Type B pancreatic cell (in vitro differentiated cells): ENCODE measurements around the gene ESPN. TPM values are rescaled to one million over a fixed set of nuclear protein-coding genes. Genes with fewer than 3 reads are reported as not detected.
"Not testable (repeated sequence)": the region's sequence is repeated elsewhere in the genome, so short reads cannot be mapped to it uniquely, and the experiment has no call there.

Experiments
- DNase-seq: peaks from one replicate; pipeline ENCODE4 v3.0.0; 2021; ENCODE audit warnings: mixed read lengths; ENCODE audit not compliant: unreplicated experiment; ENCODE audit errors: extremely low spot score
- H3K27ac Mint-ChIP-seq: 2 replicates; pipeline ENCODE4 v1.8.0; 2021; ENCODE audit warnings: mild to moderate bottlenecking, mixed read lengths
- H3K27me3 Mint-ChIP-seq: 2 replicates; pipeline ENCODE4 v1.8.0; 2021; ENCODE audit warnings: mixed read lengths
- H3K36me3 Mint-ChIP-seq: 2 replicates; pipeline ENCODE4 v1.8.0; 2021; ENCODE audit warnings: mixed read lengths
- H3K4me1 Mint-ChIP-seq: one replicate; pipeline ENCODE4 v1.8.0; 2021; ENCODE audit warnings: mixed read lengths; ENCODE audit not compliant: unreplicated experiment
- H3K4me3 Mint-ChIP-seq: 2 replicates; pipeline ENCODE4 v1.8.0; 2021; ENCODE audit warnings: mild to moderate bottlenecking, mixed read lengths
- H3K9me3 Mint-ChIP-seq: 2 replicates; pipeline ENCODE4 v1.8.0; 2021; ENCODE audit warnings: mixed read lengths
- total RNA-seq: library from RNA; stranded (reverse); gene quantifications from 2 replicates; pipeline ENCODE4 v1.2.1, GENCODE V29; 2021; ENCODE audit warnings: low replicate concordance
- TF ChIP-seq, protein P1 (sequence below): fragments of 200-600 bp; sonication (generic); conservative IDR thresholded peaks from 2 replicates; pipeline ENCODE4 v1.5.0; 2021; ENCODE audit warnings: antibody characterized with exemption, mild to moderate bottlenecking

Gene ESPN
- total RNA-seq, 1 donor from 2014 or later, result 13.8 TPM

DNA sequence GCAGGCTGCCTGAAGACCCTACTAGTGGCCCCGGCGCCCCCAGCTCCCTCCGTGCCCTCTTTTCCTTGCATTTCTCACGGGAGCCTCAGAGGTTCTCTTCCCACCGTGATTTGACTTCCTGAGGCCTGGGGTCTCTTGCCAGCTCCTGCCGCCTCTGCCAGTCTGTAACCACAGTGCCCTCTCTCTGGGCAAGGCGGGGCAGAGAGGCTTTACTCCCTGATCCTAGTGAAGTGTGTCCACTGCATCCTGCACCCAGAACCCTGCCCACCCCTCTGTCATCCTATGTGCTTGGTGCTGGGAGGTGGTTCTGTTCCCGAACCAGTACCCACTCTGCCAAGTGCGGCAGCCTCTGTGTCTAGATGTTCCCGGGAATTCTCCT, 2.4 kb downstream of the ESPN start:
- Mint-ChIP-seq H3K4me3 (no peak overlapping the region), H3K27me3 (peaks cover 62% of the 10 kb centered on the region), H3K9me3 (no peaks in the 10 kb centered on the region), H3K4me1 (no peaks in the 10 kb centered on the region), H3K27ac (no peak overlapping the region), H3K36me3 (no peaks in the 10 kb centered on the region)
- TF ChIP-seq, protein P1, sequence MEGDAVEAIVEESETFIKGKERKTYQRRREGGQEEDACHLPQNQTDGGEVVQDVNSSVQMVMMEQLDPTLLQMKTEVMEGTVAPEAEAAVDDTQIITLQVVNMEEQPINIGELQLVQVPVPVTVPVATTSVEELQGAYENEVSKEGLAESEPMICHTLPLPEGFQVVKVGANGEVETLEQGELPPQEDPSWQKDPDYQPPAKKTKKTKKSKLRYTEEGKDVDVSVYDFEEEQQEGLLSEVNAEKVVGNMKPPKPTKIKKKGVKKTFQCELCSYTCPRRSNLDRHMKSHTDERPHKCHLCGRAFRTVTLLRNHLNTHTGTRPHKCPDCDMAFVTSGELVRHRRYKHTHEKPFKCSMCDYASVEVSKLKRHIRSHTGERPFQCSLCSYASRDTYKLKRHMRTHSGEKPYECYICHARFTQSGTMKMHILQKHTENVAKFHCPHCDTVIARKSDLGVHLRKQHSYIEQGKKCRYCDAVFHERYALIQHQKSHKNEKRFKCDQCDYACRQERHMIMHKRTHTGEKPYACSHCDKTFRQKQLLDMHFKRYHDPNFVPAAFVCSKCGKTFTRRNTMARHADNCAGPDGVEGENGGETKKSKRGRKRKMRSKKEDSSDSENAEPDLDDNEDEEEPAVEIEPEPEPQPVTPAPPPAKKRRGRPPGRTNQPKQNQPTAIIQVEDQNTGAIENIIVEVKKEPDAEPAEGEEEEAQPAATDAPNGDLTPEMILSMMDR, result no peak
- DNase-seq, result no peak

DNA sequence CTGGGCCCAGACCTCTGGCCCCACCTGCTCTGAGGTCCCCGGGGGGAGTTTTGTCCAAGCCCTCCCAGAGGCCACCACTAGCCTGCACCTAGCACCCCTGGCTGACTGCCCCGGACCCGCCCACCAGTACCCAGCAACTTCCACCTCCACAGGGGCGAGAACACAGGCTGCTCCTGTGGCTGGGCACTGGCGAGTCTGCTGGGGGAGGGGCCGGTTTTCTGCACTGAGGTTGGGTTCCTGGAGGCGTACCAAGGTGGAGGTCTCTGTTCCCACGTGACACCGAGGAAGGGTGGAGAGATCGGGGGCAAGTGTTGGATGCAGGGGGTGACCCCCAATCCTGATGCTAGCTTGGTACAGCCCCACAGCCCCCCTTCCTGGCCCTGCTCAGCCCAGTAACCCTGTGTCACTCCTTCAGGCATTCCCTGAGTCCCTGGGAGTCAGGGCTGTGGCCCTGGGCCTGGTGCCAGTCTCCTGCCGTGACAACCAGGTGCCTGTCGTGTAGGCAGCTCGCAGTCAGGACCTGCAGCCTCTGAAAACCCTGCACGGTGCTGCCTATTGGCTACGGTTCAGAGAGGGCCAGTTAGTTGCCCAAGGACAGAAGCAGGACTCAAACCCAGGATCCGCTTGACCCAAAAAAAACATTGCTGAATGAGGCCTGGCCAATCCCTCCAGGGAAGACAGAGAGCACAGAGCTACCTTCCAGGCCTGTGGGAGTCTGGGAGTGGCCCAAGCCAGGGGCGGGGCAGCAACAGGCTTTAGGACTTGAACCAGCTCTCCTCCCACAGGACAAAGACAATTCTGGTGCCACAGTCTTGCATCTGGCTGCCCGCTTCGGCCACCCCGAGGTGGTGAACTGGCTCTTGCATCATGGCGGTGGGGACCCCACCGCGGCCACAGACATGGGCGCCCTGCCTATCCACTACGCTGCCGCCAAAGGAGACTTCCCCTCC, 3.1 kb downstream of the ESPN start:
- Mint-ChIP-seq H3K9me3 (no peaks in the 10 kb centered on the region), H3K4me1 (no peaks in the 10 kb centered on the region), H3K27ac (no peak overlapping the region), H3K4me3 (no peak overlapping the region), H3K27me3 (peaks cover 54% of the 10 kb centered on the region), H3K36me3 (no peaks in the 10 kb centered on the region)
- TF ChIP-seq, protein P1, result no peak
- DNase-seq, result no peak

DNA sequence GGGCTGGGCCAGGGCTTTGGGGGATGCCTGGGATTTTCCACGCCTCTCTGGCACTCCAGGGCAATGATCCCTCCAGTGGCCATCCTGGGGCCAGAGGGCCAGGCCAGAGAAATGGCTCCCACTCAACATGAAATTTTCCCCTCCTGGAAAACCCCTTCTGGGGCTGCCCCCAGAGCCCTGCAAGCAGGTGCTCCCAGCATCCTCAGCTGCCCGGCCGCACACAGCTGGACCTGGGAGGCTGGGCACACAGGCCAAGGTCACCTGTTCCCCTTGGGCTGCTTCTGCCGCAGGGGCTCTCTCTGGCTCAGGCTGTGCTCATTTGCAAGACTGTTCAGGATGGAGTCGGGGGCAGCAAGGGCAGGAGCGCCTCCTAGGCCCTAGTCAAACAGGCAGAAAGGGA, 3.9 kb downstream of the ESPN start:
- H3K9me3 Mint-ChIP-seq, H3K4me3 Mint-ChIP-seq, H3K27ac Mint-ChIP-seq, DNase-seq, H3K36me3 Mint-ChIP-seq, H3K4me1 Mint-ChIP-seq: not testable (repeated sequence)
- peaks cover 47% of the 10 kb centered on the region for H3K27me3 Mint-ChIP-seq

DNA sequence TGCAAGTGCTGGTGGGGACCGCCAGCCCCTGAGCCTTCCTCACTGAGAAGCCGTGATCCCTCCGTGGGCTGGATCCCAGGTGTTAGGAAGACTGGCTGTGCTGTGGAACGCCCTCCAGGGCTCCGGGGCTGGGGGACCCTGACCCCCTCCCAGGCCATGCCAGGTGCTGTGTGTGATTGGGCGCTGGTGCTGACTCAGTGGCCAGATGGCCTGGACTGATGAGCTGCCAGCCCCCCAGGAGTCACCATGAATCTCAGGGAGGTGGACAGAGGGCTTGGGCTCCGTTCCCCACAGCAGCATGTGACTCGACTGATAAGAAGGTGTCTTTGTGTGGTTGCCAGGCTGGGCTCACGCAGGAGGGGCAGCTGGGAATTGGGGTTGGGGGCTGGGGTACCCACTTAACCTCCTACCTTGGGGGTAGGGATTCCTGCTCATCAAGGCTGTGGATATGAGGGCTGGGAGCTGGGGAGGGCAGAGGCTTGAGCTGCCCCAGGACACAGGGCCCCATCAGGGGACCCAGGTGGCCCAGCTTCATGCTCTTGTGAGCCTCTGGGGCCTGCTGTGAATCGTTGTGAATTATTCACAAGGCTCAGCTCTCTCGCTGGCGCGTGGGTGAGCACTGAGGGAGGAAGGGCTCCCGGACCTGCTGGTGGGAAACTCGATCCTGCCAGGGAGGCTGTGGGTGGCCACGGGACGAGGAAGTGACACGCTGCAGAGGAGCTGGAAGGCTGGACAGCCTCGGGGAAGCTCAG, 5.3 kb downstream of the ESPN start:
- H3K9me3 Mint-ChIP-seq, H3K36me3 Mint-ChIP-seq, DNase-seq, H3K4me1 Mint-ChIP-seq, H3K4me3 Mint-ChIP-seq: not testable (repeated sequence)
- H3K27ac Mint-ChIP-seq, result peak overlapping the region; percentile 39
- H3K27me3 Mint-ChIP-seq, result peaks cover 47% of the 10 kb centered on the region

DNA sequence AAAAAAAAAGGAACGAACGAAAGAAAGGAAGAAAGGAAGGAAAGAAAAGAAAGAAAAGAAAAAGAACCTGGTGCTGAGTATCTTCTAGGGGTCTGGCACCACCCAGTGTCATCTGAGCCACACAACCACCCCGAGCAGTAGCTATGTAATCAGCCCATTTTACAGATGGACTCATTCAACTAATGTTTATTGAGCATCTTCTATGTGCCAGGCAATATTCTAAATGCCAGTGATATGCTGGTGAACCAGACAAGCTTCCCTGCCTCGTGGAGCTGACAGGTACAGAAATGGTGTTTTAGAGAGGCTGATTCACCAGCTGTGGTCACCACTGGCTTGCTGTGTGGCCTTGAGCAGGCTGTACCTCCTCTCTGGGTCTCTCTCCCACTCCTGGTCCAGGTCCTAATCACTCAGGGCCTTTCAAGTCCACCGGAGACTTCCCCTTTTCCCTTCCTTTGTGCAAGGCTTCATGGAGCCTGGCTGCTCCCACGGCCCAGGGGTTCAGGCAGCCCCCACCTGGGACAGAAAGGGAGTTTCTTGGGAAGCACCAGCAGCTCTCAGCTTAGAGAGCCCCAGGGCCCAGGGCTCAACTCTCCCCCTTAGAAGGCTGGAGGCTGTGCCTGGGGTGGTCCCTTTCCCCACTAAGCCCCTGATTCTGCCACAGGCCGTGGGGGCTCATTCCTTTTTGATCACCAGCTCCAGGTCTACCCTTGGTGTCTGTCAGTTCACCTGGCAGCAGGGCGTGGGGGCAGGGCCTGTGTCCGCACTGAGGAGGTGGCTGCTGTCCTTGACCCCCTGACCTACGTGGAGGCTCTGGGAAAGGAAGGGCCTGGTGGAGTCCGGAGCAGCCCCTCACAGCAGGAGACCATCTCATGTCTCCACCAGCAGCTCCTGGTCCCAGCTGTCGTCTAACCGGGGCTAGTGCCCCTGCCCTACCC, 7.3 kb downstream of the ESPN start:
- H3K27me3 Mint-ChIP-seq, result peaks cover 29% of the 10 kb centered on the region
- DNase-seq, H3K36me3 Mint-ChIP-seq, H3K4me1 Mint-ChIP-seq, H3K27ac Mint-ChIP-seq, H3K4me3 Mint-ChIP-seq, H3K9me3 Mint-ChIP-seq: not testable (repeated sequence)

DNA sequence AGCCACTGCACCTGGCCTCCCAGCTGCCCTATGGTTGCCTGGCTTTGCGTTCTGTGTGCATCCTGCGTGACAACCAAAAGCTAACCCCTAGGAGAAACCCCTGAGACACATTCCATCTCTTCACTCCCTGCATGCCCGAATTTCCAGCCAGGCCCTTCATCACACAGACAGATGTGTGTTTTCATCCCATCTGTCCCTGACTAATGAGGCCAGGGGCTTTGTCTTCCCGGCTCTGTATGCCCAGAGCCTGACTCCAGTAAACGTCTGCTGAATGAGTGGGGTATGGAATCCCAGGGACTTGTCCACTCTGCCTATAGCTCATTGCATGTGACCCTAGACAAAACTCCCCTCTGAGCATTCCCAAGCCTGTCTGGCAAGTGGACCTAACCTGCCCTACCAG, 9.6 kb downstream of the ESPN start:
- DNase-seq, result no peak
- Mint-ChIP-seq H3K4me1 (peaks cover 13% of the 10 kb centered on the region), H3K27me3 (peaks cover 25% of the 10 kb centered on the region), H3K27ac (no peak overlapping the region), H3K9me3 (no peaks in the 10 kb centered on the region), H3K4me3 (no peak overlapping the region), H3K36me3 (no peaks in the 10 kb centered on the region)
- TF ChIP-seq, protein P1, result no peak
